ENCODE measurements around the gene ST14.

- no peak for TF ChIP-seq CTCF (IDR thresholded peaks at IDR 0.05)
- TF ChIP-seq POLR2A (IDR thresholded peaks at IDR 0.05): no peak
These were observed 38.1 kb upstream of the ST14 start for GRCh38 chr11:130121445-130121978.
